Prostate gland (tissue), 2 donors: ENCODE results near the gene CTSF. TPM values are rescaled to one million over a fixed set of nuclear protein-coding genes. Genes with fewer than 3 reads are reported as not detected.
"Not testable (repeated sequence)": the region's sequence is repeated elsewhere in the genome, so short reads cannot be mapped to it uniquely, and the experiment has no call there.

Source experiments
- DNase-seq: peaks from one replicate; pipeline ENCODE4 v3.0.0-alpha.2; 2019; ENCODE audit warnings: low spot score
- H3K27ac ChIP-seq, 2 donors: fragments of 200-600 bp; sonication (generic); 2 replicates each; pipeline ENCODE4 v1.5.1; 2017 to 2019
- H3K27me3 ChIP-seq: fragments of 200-600 bp; sonication (generic); replicated peaks from 2 replicates; pipeline ENCODE4 v1.5.1; 2019; ENCODE audit not compliant: insufficient read depth
- H3K36me3 ChIP-seq, 2 donors: fragments of 200-600 bp; sonication (generic); 1 replicate in 1 of 2; 2 replicates in 1 of 2; pipeline versions ENCODE4 v1.5.1 to v1.8.1; 2017 to 2019
- H3K4me1 ChIP-seq: fragments of 200-600 bp; sonication (generic); replicated peaks from 2 replicates; pipeline ENCODE4 v1.5.1; 2019
- H3K4me3 ChIP-seq, 2 donors: fragments of 200-600 bp; sonication (generic); 2 replicates each; pipeline ENCODE4 v1.5.1; 2017 to 2019
- H3K9me3 ChIP-seq: fragments of 200-600 bp; sonication (generic); 2 replicates; pipeline ENCODE4 v1.5.1; 2017
- POLR2A ChIP-seq: fragments of 450-650 bp; IDR thresholded peaks from one replicate; pipeline ENCODE4 v1.6.1; 2016; ENCODE audit warnings: antibody characterized with exemption, mild to moderate bottlenecking
- POLR2AphosphoS5 ChIP-seq: sonication (generic); formaldehyde crosslinking; IDR thresholded peaks from one replicate; pipeline ENCODE4 v1.6.1; 2017; ENCODE audit warnings: antibody characterized with exemption
- WGBS: methylation state at CpG from one replicate; pipeline ENCODE4 v1.1.5; 2018; 5-methylcytosine and 5-hydroxymethylcytosine counted together
- intact Hi-C: fragments of 100-400 bp; cut with DNase I; formaldehyde crosslinking; loops from one replicate; pipeline ENCODE4 v1.14.2; 2022
- total RNA-seq, 2 donors: library from RNA; depleted of rRNA; stranded (reverse); fragments of >200 nt; gene quantifications; one replicate each; pipeline ENCODE4 v1.1.0, GENCODE V29; 2016
- TF ChIP-seq, protein P1 (sequence below), 4 experiments: fragments of 200-600 bp in 2 of 4; fragments of 450-650 bp in 2 of 4; sonication (generic) in 2 of 4; IDR thresholded peaks; 1 replicate in 3 of 4; 2 replicates in 1 of 4; pipeline ENCODE4 v1.5.1; 2016 to 2019; ENCODE audit warnings: antibody characterized with exemption in 4 of 4, mild to moderate bottlenecking in 2 of 4, moderate library complexity in 2 of 4

Gene CTSF
- total RNA-seq, 2 donors from 2014 or later, result 119 to 130 TPM

DNA sequence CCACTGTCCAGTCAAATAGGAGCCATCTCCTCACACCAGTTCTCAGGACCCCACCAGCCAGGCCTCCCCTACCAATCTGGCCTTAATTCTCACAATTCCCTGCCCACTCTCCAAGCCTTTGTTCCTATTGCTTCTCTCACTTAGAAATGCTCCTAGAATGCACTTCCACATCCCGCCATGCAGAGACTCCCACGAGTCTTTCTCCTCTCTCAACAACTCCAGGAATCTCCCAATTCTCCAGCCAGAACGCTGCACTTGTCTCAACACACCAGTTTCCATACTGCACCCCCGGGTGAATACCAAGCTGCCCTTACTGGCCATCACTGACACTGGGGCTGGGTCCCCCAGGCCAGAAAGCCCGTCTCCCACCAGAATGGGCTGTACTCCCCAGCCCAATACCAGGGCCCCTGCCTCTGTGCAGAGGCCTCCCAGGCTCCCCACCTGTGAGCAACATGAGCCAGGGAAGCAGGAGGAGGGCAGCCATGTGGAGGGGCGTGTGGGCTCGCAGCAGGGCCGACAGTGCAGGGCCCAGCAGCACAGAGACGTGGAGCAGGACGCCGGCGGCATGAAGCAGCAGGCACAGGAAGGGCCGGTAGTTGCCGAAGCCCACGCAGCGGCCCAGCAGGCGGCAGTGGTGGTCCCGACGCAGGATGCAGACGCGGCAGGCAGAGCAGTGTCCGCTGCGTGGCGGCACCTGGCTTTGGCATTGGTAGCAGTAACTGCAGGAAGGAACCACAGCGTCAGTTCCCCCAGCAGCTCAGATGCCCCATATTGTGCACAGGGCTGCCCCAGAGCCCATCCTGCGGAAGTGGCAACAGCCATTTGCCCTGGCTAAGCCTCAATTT is 24.9 kb downstream of the CTSF start:
- no peak overlapping the region for H3K4me3 ChIP-seq
- intact Hi-C loops, result no loop called here
- TF ChIP-seq, protein P1, sequence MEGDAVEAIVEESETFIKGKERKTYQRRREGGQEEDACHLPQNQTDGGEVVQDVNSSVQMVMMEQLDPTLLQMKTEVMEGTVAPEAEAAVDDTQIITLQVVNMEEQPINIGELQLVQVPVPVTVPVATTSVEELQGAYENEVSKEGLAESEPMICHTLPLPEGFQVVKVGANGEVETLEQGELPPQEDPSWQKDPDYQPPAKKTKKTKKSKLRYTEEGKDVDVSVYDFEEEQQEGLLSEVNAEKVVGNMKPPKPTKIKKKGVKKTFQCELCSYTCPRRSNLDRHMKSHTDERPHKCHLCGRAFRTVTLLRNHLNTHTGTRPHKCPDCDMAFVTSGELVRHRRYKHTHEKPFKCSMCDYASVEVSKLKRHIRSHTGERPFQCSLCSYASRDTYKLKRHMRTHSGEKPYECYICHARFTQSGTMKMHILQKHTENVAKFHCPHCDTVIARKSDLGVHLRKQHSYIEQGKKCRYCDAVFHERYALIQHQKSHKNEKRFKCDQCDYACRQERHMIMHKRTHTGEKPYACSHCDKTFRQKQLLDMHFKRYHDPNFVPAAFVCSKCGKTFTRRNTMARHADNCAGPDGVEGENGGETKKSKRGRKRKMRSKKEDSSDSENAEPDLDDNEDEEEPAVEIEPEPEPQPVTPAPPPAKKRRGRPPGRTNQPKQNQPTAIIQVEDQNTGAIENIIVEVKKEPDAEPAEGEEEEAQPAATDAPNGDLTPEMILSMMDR (IDR thresholded peaks at IDR 0.05), result peak in 2 of 4 experiments; percentile 29 to 33
- TF ChIP-seq POLR2AphosphoS5, result no peak
- H3K27me3 ChIP-seq, result no peaks in the 10 kb centered on the region
- DNase-seq, result no peak
- H3K27ac ChIP-seq, result no peak overlapping the region
- H3K36me3 ChIP-seq, result no peaks in the 10 kb centered on the region
- no peaks in the 10 kb centered on the region for H3K9me3 ChIP-seq
- H3K4me1 ChIP-seq, result peaks cover 4% of the 10 kb centered on the region
- WGBS, result 19% methylated on average over 26 of the region's 26 CpGs

DNA sequence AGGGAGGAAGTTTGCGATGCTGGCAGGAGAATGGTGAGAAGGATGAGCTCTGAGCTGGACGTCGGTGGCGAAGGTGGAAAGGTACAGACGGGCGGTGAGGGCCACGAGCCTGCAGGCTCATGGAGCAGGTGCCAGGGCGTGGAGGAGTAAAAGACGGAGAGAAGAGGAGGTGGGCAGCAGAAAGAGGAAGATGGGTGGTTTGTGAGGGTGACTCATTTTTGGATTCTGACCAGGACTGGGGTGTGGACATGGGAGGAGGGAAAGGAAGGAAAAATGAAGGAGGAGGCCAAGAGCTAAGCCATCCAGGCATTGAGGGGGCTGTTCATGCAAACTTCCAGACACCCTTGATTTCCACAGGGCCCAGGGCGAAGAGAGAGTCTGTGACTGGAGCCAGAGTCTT is 26.0 kb downstream of the CTSF start:
- Histone ChIP-seq H3K27ac (no peak overlapping the region), H3K27me3 (no peaks in the 10 kb centered on the region), H3K4me1 (peaks cover 4% of the 10 kb centered on the region), H3K9me3 (no peaks in the 10 kb centered on the region), H3K36me3 (no peaks in the 10 kb centered on the region), H3K4me3 (no peak overlapping the region)
- no peak for DNase-seq
- TF ChIP-seq POLR2AphosphoS5, result no peak
- TF ChIP-seq, protein P1 (IDR thresholded peaks at IDR 0.05), result no peak
- no peak for TF ChIP-seq POLR2A
- 88% methylated on average over 10 of the region's 10 CpGs for WGBS
- intact Hi-C loops, result no loop called here

DNA sequence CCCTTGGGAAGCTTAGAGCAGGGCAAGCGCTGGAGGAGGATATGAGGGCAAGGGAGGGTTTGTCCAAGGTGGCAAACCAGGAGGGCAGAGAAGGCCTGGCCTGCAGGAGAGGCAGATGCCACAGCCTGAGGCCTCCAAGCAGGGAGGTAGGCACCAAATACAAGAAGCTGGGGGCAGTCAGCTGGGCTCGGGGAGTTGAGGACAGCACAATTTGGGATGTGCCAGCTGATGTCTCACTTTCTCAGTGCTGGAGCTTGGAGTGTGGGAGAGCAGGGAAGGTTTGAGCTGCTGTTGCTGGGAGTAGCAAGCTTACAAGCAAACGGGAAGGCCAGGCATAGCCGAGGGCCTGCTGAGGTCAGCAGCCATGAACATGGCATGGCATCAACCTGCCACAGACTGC is 26.5 kb downstream of the CTSF start:
- no peaks in the 10 kb centered on the region for H3K27me3 ChIP-seq
- intact Hi-C loops, result no loop called here
- 97% methylated on average over 4 of the region's 4 CpGs for WGBS
- H3K4me3 ChIP-seq, result no peak overlapping the region
- no peak overlapping the region for H3K27ac ChIP-seq
- no peaks in the 10 kb centered on the region for H3K36me3 ChIP-seq
- peaks cover 4% of the 10 kb centered on the region for H3K4me1 ChIP-seq
- DNase-seq, result no peak
- TF ChIP-seq POLR2A (no peak), POLR2AphosphoS5 (no peak)
- TF ChIP-seq, protein P1 (IDR thresholded peaks at IDR 0.05), result no peak
- H3K9me3 ChIP-seq, result no peaks in the 10 kb centered on the region

DNA sequence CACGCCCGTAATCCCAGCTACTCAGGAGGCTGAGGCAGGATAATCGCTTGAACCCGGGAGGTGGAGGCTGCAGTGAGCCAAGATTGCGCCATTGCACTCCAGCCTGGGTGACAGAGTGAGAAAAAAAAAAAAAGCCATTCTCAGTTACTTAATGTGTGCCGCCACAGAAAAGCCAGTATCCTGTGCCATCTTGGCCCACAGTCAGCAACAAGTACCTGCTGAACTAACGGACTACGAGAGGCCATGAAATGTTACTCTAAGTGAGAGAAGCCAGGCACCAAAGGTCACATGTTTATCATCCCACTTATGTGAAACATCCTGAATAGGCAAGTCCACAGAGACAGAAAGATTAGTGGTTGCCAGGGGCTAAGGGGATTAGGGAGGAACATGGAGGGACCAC is 27.8 kb downstream of the CTSF start:
- H3K4me1 ChIP-seq, H3K36me3 ChIP-seq, intact Hi-C loops, H3K27ac ChIP-seq, DNase-seq, H3K4me3 ChIP-seq, H3K9me3 ChIP-seq, H3K27me3 ChIP-seq: not testable (repeated sequence)
- WGBS, result 87% methylated on average over 8 of the region's 8 CpGs

DNA sequence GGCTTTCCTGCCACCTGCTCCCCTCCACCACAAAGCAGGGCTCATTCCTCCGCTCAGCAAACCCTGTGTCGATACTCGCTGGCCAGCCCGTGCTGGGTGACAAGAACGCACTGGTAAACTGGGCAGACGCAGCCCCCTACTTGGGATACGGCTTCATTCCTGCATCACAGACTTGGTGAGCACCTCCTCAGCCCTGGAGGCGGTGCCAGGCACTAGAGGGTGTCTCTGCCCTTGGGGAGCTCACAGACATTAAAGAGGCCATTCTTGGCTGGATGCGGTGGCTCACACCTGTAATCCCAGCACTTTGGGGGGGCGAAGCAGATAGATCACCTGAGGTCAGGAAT is 28.6 kb downstream of the CTSF start:
- Histone ChIP-seq H3K4me1 (peaks cover 4% of the 10 kb centered on the region), H3K9me3 (no peaks in the 10 kb centered on the region), H3K36me3 (no peaks in the 10 kb centered on the region), H3K4me3 (no peak overlapping the region), H3K27ac (no peak overlapping the region), H3K27me3 (no peaks in the 10 kb centered on the region)
- WGBS, result 93% methylated on average over 10 of the region's 10 CpGs
- intact Hi-C loops, result no loop called here
- TF ChIP-seq, protein P1 (IDR thresholded peaks at IDR 0.05), result no peak
- TF ChIP-seq POLR2A, result no peak
- TF ChIP-seq POLR2AphosphoS5, result no peak
- no peak for DNase-seq
